Esophagus muscularis mucosa (tissue), 4 donors: ENCODE data around the gene ZNF536. TPM values are rescaled to one million over a fixed set of nuclear protein-coding genes. Genes with fewer than 3 reads are reported as not detected.
"Not testable (repeated sequence)": the region's sequence is repeated elsewhere in the genome, so short reads cannot be mapped to it uniquely, and the experiment has no call there.

Experiments used
- DNase-seq: peaks from one replicate; pipeline ENCODE4 v3.0.0-alpha.2; 2017; ENCODE audit errors: extremely low spot score
- H3K27ac ChIP-seq, 4 donors: fragments of 200-600 bp; sonication (generic); replicated peaks in 1 of 4; 1 replicate in 3 of 4; 2 replicates in 1 of 4; pipeline ENCODE4 v1.5.1; 2016 to 2019; ENCODE audit warnings: mild to moderate bottlenecking in 1 of 4
- H3K27me3 ChIP-seq, 4 donors: fragments of 200-600 bp; sonication (generic); one replicate each; pipeline versions ENCODE4 v1.5.1 to v1.6.0; 2016 to 2019
- H3K36me3 ChIP-seq, 4 donors: fragments of 200-600 bp; sonication (generic); one replicate each; pipeline ENCODE4 v1.5.1; 2016 to 2019
- H3K4me1 ChIP-seq, 4 donors: fragments of 200-600 bp; sonication (generic); one replicate each; pipeline ENCODE4 v1.5.1; 2016 to 2019
- H3K4me3 ChIP-seq, 4 donors: fragments of 200-600 bp; sonication (generic); 1 replicate in 2 of 4; 2 replicates in 2 of 4; pipeline ENCODE4 v1.5.1; 2016 to 2019; ENCODE audit warnings: mild to moderate bottlenecking in 4 of 4, moderate library complexity in 1 of 4
- H3K9me3 ChIP-seq, 4 donors: fragments of 200-600 bp; sonication (generic); 1 replicate in 3 of 4; 2 replicates in 1 of 4; pipeline ENCODE4 v1.5.1; 2016 to 2019
- EP300 ChIP-seq: sonication (generic); formaldehyde crosslinking; IDR thresholded peaks from one replicate; pipeline ENCODE4 v1.6.1; 2017; ENCODE audit warnings: antibody characterized with exemption
- POLR2A ChIP-seq: fragments of 450-650 bp; IDR thresholded peaks from one replicate; pipeline ENCODE4 v1.6.1; 2017; ENCODE audit warnings: antibody characterized with exemption, moderate library complexity, mild to moderate bottlenecking, low read depth
- POLR2AphosphoS5 ChIP-seq, 2 donors: sonication (generic); formaldehyde crosslinking; IDR thresholded peaks; one replicate each; pipeline ENCODE4 v1.6.1; 2017; ENCODE audit warnings: antibody characterized with exemption in 2 of 2
- WGBS: methylation state at CpG from one replicate; pipeline ENCODE4 v1.1.5; 2018; 5-methylcytosine and 5-hydroxymethylcytosine counted together
- intact Hi-C: fragments of 100-400 bp; cut with DNase I; formaldehyde crosslinking; loops from one replicate; pipeline ENCODE4 v1.15.1; 2023
- total RNA-seq, 4 donors: library from RNA; depleted of rRNA; stranded (reverse); fragments of >200 nt; gene quantifications; one replicate each; pipeline versions ENCODE4 v1.1.0 to v1.2.1, GENCODE V29; 2016
- TF ChIP-seq, protein P1 (sequence below), 3 experiments: fragments of 200-600 bp in 2 of 3; fragments of 450-650 bp in 1 of 3; sonication (generic) in 2 of 3; IDR thresholded peaks; one replicate each; pipeline ENCODE4 v1.5.1; 2017 to 2019; ENCODE audit warnings: antibody characterized with exemption in 3 of 3, mild to moderate bottlenecking in 2 of 3, moderate library complexity in 1 of 3

Gene ZNF536
- total RNA-seq, 4 donors from 2014 or later, result 2.5 to 7.3 (median 5.6) TPM

DNA sequence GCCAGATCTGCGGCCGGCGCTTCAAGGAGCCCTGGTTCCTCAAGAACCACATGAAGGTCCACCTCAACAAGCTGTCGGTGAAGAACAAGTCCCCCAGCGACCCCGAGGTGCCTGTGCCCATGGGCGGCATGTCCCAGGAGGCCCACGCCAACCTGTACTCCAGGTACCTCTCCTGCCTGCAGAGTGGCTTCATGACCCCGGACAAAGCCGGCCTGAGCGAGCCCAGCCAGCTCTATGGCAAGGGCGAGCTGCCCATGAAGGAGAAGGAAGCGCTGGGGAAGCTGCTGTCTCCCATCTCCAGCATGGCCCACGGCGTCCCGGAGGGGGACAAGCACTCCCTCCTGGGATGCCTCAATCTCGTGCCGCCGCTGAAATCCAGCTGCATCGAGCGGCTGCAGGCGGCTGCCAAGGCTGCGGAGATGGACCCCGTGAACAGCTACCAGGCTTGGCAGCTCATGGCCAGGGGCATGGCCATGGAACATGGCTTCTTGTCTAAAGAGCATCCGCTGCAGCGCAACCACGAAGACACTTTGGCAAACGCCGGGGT, 72.6 kb downstream of the ZNF536 start:
- Histone ChIP-seq H3K27me3 (peaks cover 0 to 46% (median 0%) of the 10 kb centered on the region in 4 donors), H3K36me3 (peaks cover 0 to 4% (median 0%) of the 10 kb centered on the region in 4 donors), H3K4me3 (no peak overlapping the region), H3K4me1 (peaks cover 3 to 5% (median 3%) of the 10 kb centered on the region in 4 donors), H3K9me3 (no peaks in the 10 kb centered on the region), H3K27ac (no peak overlapping the region)
- no peak for DNase-seq
- WGBS, result 93% methylated on average over 29 of the region's 29 CpGs
- TF ChIP-seq, protein P1, sequence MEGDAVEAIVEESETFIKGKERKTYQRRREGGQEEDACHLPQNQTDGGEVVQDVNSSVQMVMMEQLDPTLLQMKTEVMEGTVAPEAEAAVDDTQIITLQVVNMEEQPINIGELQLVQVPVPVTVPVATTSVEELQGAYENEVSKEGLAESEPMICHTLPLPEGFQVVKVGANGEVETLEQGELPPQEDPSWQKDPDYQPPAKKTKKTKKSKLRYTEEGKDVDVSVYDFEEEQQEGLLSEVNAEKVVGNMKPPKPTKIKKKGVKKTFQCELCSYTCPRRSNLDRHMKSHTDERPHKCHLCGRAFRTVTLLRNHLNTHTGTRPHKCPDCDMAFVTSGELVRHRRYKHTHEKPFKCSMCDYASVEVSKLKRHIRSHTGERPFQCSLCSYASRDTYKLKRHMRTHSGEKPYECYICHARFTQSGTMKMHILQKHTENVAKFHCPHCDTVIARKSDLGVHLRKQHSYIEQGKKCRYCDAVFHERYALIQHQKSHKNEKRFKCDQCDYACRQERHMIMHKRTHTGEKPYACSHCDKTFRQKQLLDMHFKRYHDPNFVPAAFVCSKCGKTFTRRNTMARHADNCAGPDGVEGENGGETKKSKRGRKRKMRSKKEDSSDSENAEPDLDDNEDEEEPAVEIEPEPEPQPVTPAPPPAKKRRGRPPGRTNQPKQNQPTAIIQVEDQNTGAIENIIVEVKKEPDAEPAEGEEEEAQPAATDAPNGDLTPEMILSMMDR (IDR thresholded peaks at IDR 0.05), result no peak
- TF ChIP-seq EP300 (no peak), POLR2AphosphoS5 (IDR thresholded peaks at IDR 0.05) (no peak), POLR2A (no peak)
- intact Hi-C loops, result no loop called here

DNA sequence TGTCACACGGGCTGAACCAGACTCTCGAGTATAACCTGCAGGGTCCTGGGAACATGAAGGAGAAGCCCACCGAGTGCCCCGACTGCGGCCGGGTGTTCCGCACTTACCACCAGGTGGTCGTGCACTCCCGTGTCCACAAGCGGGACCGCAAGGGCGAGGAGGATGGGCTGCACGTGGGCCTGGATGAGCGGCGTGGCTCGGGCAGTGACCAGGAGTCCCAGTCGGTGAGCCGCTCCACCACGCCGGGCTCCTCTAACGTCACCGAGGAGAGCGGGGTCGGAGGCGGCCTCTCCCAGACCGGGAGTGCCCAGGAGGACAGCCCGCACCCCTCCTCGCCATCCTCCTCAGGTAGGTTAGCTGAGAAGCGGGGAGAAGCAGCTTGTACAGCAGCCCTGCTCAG, 73.2 kb downstream of the ZNF536 start:
- 95% methylated on average over 20 of the region's 29 CpGs for WGBS
- Histone ChIP-seq H3K27me3 (peaks cover 0 to 42% (median 0%) of the 10 kb centered on the region in 4 donors), H3K27ac (no peak overlapping the region), H3K4me3 (no peak overlapping the region), H3K36me3 (peaks cover 0 to 4% (median 0%) of the 10 kb centered on the region in 4 donors), H3K4me1 (peaks cover 3 to 10% (median 9%) of the 10 kb centered on the region in 4 donors), H3K9me3 (no peaks in the 10 kb centered on the region)
- no peak for DNase-seq
- TF ChIP-seq POLR2AphosphoS5 (IDR thresholded peaks at IDR 0.05), result no peak
- TF ChIP-seq POLR2A, result no peak
- TF ChIP-seq, protein P1 (IDR thresholded peaks at IDR 0.05), result no peak
- TF ChIP-seq EP300, result no peak
- intact Hi-C loops, result no loop called here

DNA sequence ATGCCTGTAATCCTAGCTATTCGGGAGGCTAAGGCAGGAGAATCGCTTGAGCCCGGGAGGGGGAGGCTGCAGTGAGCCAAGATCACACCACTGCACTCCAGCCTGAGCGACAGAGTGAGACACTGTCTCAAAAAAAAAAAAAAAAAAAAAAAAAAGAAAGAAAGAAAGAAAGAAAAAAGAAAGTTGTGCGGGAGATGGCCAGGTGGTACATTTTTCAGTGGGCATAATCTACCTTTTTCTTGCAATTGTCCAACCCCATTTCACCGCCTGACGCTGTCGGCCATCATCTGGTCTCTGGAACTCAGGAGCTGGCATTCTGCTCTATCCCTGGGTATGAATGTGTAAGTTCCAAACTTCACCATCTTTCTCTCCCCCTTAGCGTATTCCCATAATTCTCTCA, 73.9 kb downstream of the ZNF536 start:
- H3K4me3 ChIP-seq, intact Hi-C loops, H3K27ac ChIP-seq, H3K9me3 ChIP-seq, H3K36me3 ChIP-seq, DNase-seq: not testable (repeated sequence)
- H3K4me1 ChIP-seq, result peaks cover 3 to 17% (median 14%) of the 10 kb centered on the region in 4 donors
- 94% methylated on average over 9 of the region's 9 CpGs for WGBS
- peaks cover 0 to 37% (median 0%) of the 10 kb centered on the region in 4 donors for H3K27me3 ChIP-seq

DNA sequence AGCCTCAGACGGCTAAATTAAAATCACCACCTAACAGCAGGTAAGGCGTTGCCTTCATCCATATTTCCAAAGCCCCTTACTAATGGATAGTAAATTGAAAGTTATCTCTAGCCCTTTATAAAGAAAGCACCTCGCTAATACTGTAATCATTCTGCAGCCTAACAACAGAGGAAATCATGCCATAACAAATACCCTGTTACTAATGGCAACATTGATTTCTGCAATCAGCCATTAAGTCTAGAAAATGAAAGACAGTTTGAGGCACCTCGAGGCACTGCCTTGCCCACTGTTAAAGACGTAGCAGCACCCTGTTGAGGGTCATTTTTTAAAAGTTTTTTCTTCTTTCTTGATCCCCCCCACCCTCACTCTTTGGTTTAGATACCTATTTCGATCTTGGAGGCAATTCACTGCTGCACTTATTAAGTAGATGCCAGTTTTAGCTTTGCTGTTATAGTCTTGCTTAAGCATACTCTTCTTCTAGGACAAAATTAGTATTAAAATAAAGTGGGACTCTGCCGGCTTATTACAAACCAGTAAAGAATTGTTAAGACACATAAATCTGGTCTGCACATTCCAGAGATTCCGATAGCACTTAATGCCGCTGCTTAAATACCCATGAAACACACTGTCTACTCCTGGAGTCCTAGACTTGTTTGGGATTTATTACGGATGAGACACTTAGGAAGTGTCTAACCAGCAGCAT, 74.8 kb downstream of the ZNF536 start:
- intact Hi-C loops, result no loop called here
- Histone ChIP-seq H3K9me3 (no peaks in the 10 kb centered on the region), H3K4me3 (no peak overlapping the region), H3K4me1 (peaks cover 3 to 22% (median 15%) of the 10 kb centered on the region in 4 donors), H3K36me3 (peaks cover 0 to 4% (median 0%) of the 10 kb centered on the region in 4 donors), H3K27me3 (peaks cover 0 to 28% (median 0%) of the 10 kb centered on the region in 4 donors), H3K27ac (no peak overlapping the region)
- WGBS, result 59% methylated on average over 10 of the region's 10 CpGs
- DNase-seq, result no peak
- TF ChIP-seq POLR2A (no peak), POLR2AphosphoS5 (IDR thresholded peaks at IDR 0.05) (no peak)

DNA sequence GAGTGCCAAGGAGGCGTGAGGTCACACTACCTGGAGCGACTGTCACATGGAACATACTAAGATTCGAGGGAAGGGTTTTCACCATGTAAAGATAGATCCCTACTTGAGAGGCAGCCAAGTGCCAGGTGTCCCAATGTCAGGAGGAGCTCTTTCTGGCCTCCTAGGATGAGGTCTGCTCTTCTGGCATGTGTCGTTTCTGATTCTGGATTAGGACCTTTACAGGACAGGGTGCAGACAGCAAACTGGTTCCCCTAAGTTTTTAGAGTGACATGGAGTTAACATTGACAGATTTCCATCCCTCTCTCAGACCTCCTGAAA, 75.3 kb downstream of the ZNF536 start:
- DNase-seq, result no peak
- no peaks in the 10 kb centered on the region for H3K9me3 ChIP-seq
- no peak for TF ChIP-seq POLR2A
- TF ChIP-seq EP300, result no peak
- no peak for TF ChIP-seq POLR2AphosphoS5 (IDR thresholded peaks at IDR 0.05)
- TF ChIP-seq, protein P1 (IDR thresholded peaks at IDR 0.05), result no peak
- 66% methylated on average over 3 of the region's 4 CpGs for WGBS
- intact Hi-C loops, result no loop called here
- H3K27me3 ChIP-seq, result peaks cover 0 to 28% (median 0%) of the 10 kb centered on the region in 4 donors
- H3K4me3 ChIP-seq, result no peak overlapping the region
- H3K36me3 ChIP-seq, result peaks cover 0 to 4% (median 0%) of the 10 kb centered on the region in 4 donors
- H3K4me1 ChIP-seq, result peaks cover 3 to 22% (median 15%) of the 10 kb centered on the region in 4 donors
- no peak overlapping the region for H3K27ac ChIP-seq
